Left ventricle myocardium inferior (tissue), 1 donor: ENCODE measurements around the gene IBA57. TPM values are rescaled to one million over a fixed set of nuclear protein-coding genes. Genes with fewer than 3 reads are reported as not detected.

Experiments
- DNase-seq: peaks from one replicate; pipeline ENCODE4 v3.0.0-alpha.2; 2020
- H3K27ac ChIP-seq: fragments of 200-600 bp; replicated peaks from 2 replicates; pipeline ENCODE4 v1.8.0; 2021
- H3K27me3 ChIP-seq: fragments of 200-600 bp; 2 replicates; pipeline ENCODE4 v1.8.0; 2021; ENCODE audit warnings: low read depth
- H3K36me3 ChIP-seq: fragments of 200-600 bp; 2 replicates; pipeline ENCODE4 v1.8.0; 2021
- H3K4me1 ChIP-seq: fragments of 200-600 bp; 2 replicates; pipeline ENCODE4 v1.8.0; 2021
- H3K4me3 ChIP-seq: fragments of 200-600 bp; 2 replicates; pipeline ENCODE4 v1.8.0; 2021; ENCODE audit warnings: mild to moderate bottlenecking, moderate library complexity
- H3K9me3 ChIP-seq: fragments of 200-600 bp; replicated peaks from 2 replicates; pipeline ENCODE4 v1.8.0; 2021
- CTCF ChIP-seq: fragments of 200-600 bp; IDR thresholded peaks from 2 replicates; pipeline ENCODE4 v1.8.0; 2021; ENCODE audit warnings: antibody characterized with exemption, mild to moderate bottlenecking, borderline replicate concordance
- intact Hi-C: fragments of 100-400 bp; cut with micrococcal nuclease; formaldehyde crosslinking; loops from one replicate; pipeline ENCODE4 v1.11.0; 2022
- total RNA-seq: library from RNA; stranded (reverse); fragmentation: NEBNext Ultra II Directional; extraction: Animal tissue kit (Norgen Biotek cat#: 25700); gene quantifications from one replicate; pipeline ENCODE4 v1.2.1, GENCODE V29; 2021
- donor health status: DM: no; HTN: yes; CAD: no; lungs with severe emphysema.

The IBA57 gene
- total RNA-seq, 1 donor from 2014 or later, result 15.0 TPM

GRCh38 chr1:228156941-228157728 lies 8.5 kb upstream of the IBA57 start:
- Histone ChIP-seq H3K27ac (no peak overlapping the region), H3K4me3 (no peak overlapping the region), H3K9me3 (no peaks in the 10 kb centered on the region), H3K4me1 (peaks cover 24% of the 10 kb centered on the region), H3K27me3 (peaks cover 15% of the 10 kb centered on the region), H3K36me3 (no peaks in the 10 kb centered on the region)
- peak; percentile 10 for DNase-seq
- TF ChIP-seq CTCF, result no peak
- intact Hi-C loops, result no loop called here

- Histone ChIP-seq H3K9me3 (no peaks in the 10 kb centered on the region), H3K4me1 (peaks cover 27% of the 10 kb centered on the region), H3K27ac (no peak overlapping the region), H3K4me3 (no peak overlapping the region), H3K36me3 (no peaks in the 10 kb centered on the region), H3K27me3 (peaks cover 15% of the 10 kb centered on the region)
- peak; percentile 8 for DNase-seq
- TF ChIP-seq CTCF, result no peak
- intact Hi-C loops, result no loop called here
Measured at GRCh38 chr1:228157729-228158126, 7.9 kb upstream of the IBA57 start.

DNA sequence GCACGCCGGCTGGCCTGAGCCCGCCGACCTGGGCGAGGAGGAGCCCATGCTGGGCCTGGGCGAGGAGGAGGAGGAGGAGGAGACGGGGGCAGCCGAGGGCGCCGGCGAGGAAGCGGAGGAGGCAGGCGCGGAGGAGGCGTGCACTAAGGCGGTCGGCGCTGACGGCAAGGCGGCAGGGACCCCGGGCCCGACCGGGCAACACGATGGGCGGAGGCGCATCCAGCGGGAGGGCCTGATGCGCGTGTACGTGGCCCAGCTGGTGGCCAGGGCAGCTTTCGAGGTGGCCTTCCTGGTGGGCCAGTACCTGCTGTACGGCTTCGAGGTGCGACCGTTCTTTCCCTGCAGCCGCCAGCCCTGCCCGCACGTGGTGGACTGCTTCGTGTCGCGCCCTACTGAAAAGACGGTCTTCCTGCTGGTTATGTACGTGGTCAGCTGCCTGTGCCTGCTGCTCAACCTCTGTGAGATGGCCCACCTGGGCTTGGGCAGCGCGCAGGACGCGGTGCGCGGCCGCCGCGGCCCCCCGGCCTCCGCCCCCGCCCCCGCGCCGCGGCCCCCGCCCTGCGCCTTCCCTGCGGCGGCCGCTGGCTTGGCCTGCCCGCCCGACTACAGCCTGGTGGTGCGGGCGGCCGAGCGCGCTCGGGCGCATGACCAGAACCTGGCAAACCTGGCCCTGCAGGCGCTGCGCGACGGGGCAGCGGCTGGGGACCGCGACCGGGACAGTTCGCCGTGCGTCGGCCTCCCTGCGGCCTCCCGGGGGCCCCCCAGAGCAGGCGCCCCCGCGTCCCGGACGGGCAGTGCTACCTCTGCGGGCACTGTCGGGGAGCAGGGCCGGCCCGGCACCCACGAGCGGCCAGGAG lies 7.2 kb upstream of the IBA57 start:
- intact Hi-C loops, result no loop called here
- H3K4me1 ChIP-seq, result peaks cover 33% of the 10 kb centered on the region
- peak; percentile 13 for DNase-seq
- no peaks in the 10 kb centered on the region for H3K36me3 ChIP-seq
- no peaks in the 10 kb centered on the region for H3K9me3 ChIP-seq
- no peak overlapping the region for H3K4me3 ChIP-seq
- H3K27me3 ChIP-seq, result peaks cover 15% of the 10 kb centered on the region
- no peak for TF ChIP-seq CTCF
- H3K27ac ChIP-seq, result no peak overlapping the region

DNA sequence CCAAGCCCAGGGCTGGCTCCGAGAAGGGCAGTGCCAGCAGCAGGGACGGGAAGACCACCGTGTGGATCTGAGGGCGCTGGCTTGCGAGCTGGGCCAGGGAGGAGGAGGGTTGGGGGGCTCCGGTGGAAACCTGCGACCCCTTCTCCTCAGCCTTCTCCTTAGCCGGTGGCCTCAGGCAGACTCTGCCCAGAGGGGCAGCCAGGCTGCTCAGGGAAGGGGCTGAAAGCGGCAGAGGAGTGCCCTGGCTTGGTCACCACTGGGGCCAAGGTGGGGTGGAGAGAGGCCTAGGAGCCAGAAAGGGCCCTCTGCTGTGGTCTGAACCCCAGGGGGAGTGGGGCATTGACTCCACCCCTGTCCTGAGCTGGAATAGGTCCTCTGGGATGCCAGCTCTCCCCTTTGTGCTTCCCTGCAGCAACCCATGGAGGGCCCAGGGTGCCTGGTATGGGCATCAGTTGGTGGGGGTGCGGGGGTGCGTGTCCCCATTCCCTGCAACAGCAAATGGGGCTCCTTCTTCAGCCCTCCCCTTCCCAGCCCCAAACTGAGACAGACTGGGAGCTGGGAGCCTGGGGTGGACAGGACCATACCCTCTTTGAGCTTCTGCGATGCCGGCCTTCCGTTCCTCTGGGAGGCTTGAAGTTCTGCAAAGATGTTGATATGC lies 6.5 kb upstream of the IBA57 start:
- Histone ChIP-seq H3K4me3 (no peak overlapping the region), H3K27me3 (peaks cover 15% of the 10 kb centered on the region), H3K9me3 (no peaks in the 10 kb centered on the region), H3K27ac (no peak overlapping the region), H3K36me3 (no peaks in the 10 kb centered on the region), H3K4me1 (peaks cover 37% of the 10 kb centered on the region)
- peak; percentile 9 for DNase-seq
- TF ChIP-seq CTCF, result no peak
- intact Hi-C loops, result no loop called here

- Histone ChIP-seq H3K4me3 (no peak overlapping the region), H3K27ac (no peak overlapping the region), H3K27me3 (peaks cover 15% of the 10 kb centered on the region), H3K36me3 (no peaks in the 10 kb centered on the region), H3K4me1 (peaks cover 48% of the 10 kb centered on the region), H3K9me3 (no peaks in the 10 kb centered on the region)
- intact Hi-C loops, result no loop called here
- peak; percentile 10 for DNase-seq
- no peak for TF ChIP-seq CTCF
Measured at GRCh38 chr1:228160201-228160761, 5.3 kb upstream of the IBA57 start.
